Fibroblast of lung (primary cell): ENCODE data around the gene TMEM242.

Experiments used
- CTCF ChIP-seq, 2 donors: IDR thresholded peaks in 1 of 2; conservative IDR thresholded peaks in 1 of 2; 1 replicate in 1 of 2; 2 replicates in 1 of 2; pipeline ENCODE4 v1.5.1; 2011 to 2012; ENCODE audit warnings: low read length in 2 of 2, control low read depth in 1 of 2, inconsistent platforms in 1 of 2, low read depth in 1 of 2, mild to moderate bottlenecking in 1 of 2
- EZH2 ChIP-seq: IDR thresholded peaks from 2 replicates; pipeline ENCODE4 v1.5.1; 2012; ENCODE audit warnings: low read length, control low read depth, mild to moderate bottlenecking; ENCODE audit errors: missing control alignments

DNA sequence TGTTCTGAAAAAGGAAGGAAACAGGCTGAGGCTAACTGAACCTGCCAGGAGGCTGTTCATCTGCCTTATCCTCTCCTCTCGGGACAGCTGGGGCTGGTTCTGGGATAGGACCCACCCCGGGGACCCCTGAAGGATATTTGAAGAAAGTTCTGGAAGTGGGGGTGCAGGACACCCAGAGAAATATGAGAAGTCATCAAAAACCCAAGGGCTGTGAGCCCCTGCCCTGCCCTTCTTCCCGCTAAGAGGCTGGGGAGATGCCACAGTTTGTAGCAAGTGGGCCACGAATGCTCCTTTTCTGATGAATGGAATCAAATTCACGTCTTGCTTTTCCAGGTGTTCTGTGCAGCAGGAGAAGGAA lies 37.9 kb downstream of the TMEM242 start:
- TF ChIP-seq CTCF (conservative IDR thresholded peaks at IDR 0.05 in 1 of 2, IDR thresholded peaks at IDR 0.05 in 1 of 2; ENCODE audit: low read depth in 1 of 2, low read length in 2 of 2) (no peak), EZH2 (no peak)
